ENCODE data around the gene EIF2AK3.

DNA sequence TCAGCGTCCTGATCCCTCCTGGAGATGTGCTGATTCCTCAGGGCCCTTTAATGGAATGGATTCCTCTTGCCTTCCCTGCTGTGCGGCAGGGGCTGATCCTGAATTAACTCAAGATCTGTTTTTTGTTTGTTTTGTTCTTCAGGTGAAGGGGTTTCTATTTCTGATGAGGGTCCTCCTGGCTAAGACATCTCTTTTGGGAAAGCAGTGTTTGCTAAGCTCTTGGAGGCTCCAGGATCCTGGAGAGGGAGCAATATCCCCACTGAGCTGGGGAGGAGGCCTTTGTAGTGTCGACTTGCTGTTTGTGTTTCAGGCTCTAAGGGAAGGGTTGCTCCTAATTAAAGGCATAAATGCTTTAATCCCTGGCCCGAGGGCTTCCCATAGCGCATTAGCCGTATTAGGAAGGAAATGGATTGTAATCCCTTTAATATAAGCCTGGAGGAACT is 109.5 kb downstream of the EIF2AK3 start:
- TF ChIP-seq, protein P1, sequence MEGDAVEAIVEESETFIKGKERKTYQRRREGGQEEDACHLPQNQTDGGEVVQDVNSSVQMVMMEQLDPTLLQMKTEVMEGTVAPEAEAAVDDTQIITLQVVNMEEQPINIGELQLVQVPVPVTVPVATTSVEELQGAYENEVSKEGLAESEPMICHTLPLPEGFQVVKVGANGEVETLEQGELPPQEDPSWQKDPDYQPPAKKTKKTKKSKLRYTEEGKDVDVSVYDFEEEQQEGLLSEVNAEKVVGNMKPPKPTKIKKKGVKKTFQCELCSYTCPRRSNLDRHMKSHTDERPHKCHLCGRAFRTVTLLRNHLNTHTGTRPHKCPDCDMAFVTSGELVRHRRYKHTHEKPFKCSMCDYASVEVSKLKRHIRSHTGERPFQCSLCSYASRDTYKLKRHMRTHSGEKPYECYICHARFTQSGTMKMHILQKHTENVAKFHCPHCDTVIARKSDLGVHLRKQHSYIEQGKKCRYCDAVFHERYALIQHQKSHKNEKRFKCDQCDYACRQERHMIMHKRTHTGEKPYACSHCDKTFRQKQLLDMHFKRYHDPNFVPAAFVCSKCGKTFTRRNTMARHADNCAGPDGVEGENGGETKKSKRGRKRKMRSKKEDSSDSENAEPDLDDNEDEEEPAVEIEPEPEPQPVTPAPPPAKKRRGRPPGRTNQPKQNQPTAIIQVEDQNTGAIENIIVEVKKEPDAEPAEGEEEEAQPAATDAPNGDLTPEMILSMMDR (IDR thresholded peaks at IDR 0.05; ENCODE audit: borderline replicate concordance, extremely low read depth, low read length, poor library complexity, severe bottlenecking): no peak
- no peak for TF ChIP-seq EZH2 (IDR thresholded peaks at IDR 0.05; ENCODE audit: borderline replicate concordance, low read depth, low read length, severe bottlenecking)
